Heart right ventricle (tissue), 16 donors: Measurements from ENCODE around the gene RNF207. TPM values are rescaled to one million over a fixed set of nuclear protein-coding genes. Genes with fewer than 3 reads are reported as not detected.

Source experiments
- ATAC-seq, 8 donors: fragments of 200-7000 bp; cut with Tn5 transposase; one replicate each; pipeline ENCODE4 v1.9.1; 2020; ENCODE audit warnings: mild to moderate bottlenecking in 8 of 8, moderate library complexity in 8 of 8, moderate number of reproducible peaks in 1 of 8
- DNase-seq, 2 donors: peaks; one replicate each; pipeline ENCODE4 v3.0.0-alpha.2; 2020
- H3K27ac ChIP-seq, 10 donors: fragments of 200-600 bp; sonication (generic) in 2 of 10; one replicate each; pipeline versions ENCODE4 v1.5.0 to v1.8.0; 2020 to 2022; ENCODE audit warnings: mild to moderate bottlenecking in 3 of 10
- H3K27me3 ChIP-seq, 7 donors: fragments of 200-600 bp; one replicate each; pipeline ENCODE4 v1.8.0; 2021 to 2022; ENCODE audit warnings: mild to moderate bottlenecking in 2 of 7
- H3K36me3 ChIP-seq, 9 donors: fragments of 200-600 bp; sonication (generic) in 1 of 9; one replicate each; pipeline versions ENCODE4 v1.5.0 to v1.8.0; 2020 to 2022; ENCODE audit warnings: mild to moderate bottlenecking in 2 of 9
- H3K4me1 ChIP-seq, 9 donors: fragments of 200-600 bp; sonication (generic) in 1 of 9; one replicate each; pipeline versions ENCODE4 v1.5.0 to v1.8.0; 2020 to 2022; ENCODE audit warnings: mild to moderate bottlenecking in 4 of 9
- H3K4me3 ChIP-seq, 10 donors: fragments of 200-600 bp; sonication (generic) in 2 of 10; one replicate each; pipeline versions ENCODE4 v1.5.0 to v1.8.0; 2020 to 2022; ENCODE audit warnings: mild to moderate bottlenecking in 7 of 10, moderate library complexity in 2 of 10
- H3K9me3 ChIP-seq, 11 donors: fragments of 200-600 bp in 10 of 11; sonication (generic) in 2 of 11; one replicate each; pipeline versions ENCODE4 v1.5.0 to v1.8.0; 2013 to 2022; ENCODE audit warnings: mild to moderate bottlenecking in 2 of 11, control low read depth in 1 of 11, moderate library complexity in 1 of 11
- WGBS, 2 donors: extraction: QIAGEN DNeasy Blood & Tissue Kit; methylation state at CpG; one replicate each; pipeline ENCODE4 v1.1.7; 2013; ENCODE audit warnings: inconsistent platforms in 1 of 2; 5-methylcytosine and 5-hydroxymethylcytosine counted together
- intact Hi-C, 10 donors: fragments of 100-400 bp; cut with DNase I; formaldehyde crosslinking; loops; one replicate each; pipeline versions ENCODE4 v1.11.1 to v1.14.2; 2022
- polyA plus RNA-seq, 2 donors: library from polyadenylated mRNA; stranded (reverse); fragments of 200-250 nt; gene quantifications; one replicate each; pipeline ENCODE4 v1.2.3, GENCODE V29; 2013
- total RNA-seq, 10 donors: library from RNA; stranded (reverse); fragmentation: NEBNext Ultra II Directional in 3 of 10; extraction: Animal tissue kit (Norgen Biotek cat#: 25700) in 3 of 10; gene quantifications; one replicate each; pipeline versions ENCODE4 v1.2.1 to v1.2.4, GENCODE V29; 2021 to 2023
- TF ChIP-seq, protein P1 (sequence below), 9 donors: fragments of 200-600 bp; sonication (generic) in 2 of 9; IDR thresholded peaks; one replicate each; pipeline versions ENCODE4 v1.5.0 to v1.8.0; 2021 to 2022; ENCODE audit warnings: antibody characterized with exemption in 9 of 9, mild to moderate bottlenecking in 5 of 9, moderate library complexity in 1 of 9
- donor health status: Arrhythmogenic right ventricular cardiomyopathy.
- donor health status: ischemic (EF 13 %, LVEDD 7.1; RV severe dilation, severe dysfunction).
- donor health status: healthy with polysubstance abuse.
- donor health status: DM: no; HTN: yes; CAD: no.
- donor health status: DM: no; HTN: no; CAD: no.
- donor health status: ischemic (EF 25% LVEDD 6.9; RV normal size, moderate dysfunction).
- donor health status: ischemic (EF 25% LVEDD 5.7; RV mildly dilated, moderate dysfunction).
- donor health status: healthy.
- donor health status: DM: yes; HTN: yes; CAD: no.
- donor health status: Ischemic cardiomyopathy.
- donor health status: ischemic (EF 35%, LVEDD 5.7; RV mildly dilated, moderate dysfunction).
- donor health status: nonischemic (EF 11% LVEDD 7.7; RV severe dilation, severe dysfunction).
- donor health status: DM: yes; HTN: yes; CAD: no.
- donor health status: PGD.
- donor health status: ischemic (EF 29% LVEDD 5.4; RV normal size, mild dysfunction).
- donor health status: nonischemic (EF 23%, LVEDD 6.1; RV moderate dilation, normal function).

Gene RNF207
- total and polyA plus RNA-seq, 12 donors = 16.2 to 183 (median 67.4) TPM

- peaks cover 8 to 45% (median 36%) of the 10 kb centered on the region in 9 donors for H3K4me1 ChIP-seq
- H3K27ac ChIP-seq = no peak overlapping the region
- ATAC-seq (no peak), DNase-seq (no peak)
- H3K9me3 ChIP-seq = no peaks in the 10 kb centered on the region
- peaks cover 0 to 25% (median 6%) of the 10 kb centered on the region in 9 donors for H3K36me3 ChIP-seq
- H3K4me3 ChIP-seq = no peak overlapping the region
- H3K27me3 ChIP-seq = peaks cover 4 to 39% (median 29%) of the 10 kb centered on the region in 7 donors
- WGBS, 2 donors = 97 to 99% methylated on average over 4 of the region's 4 CpGs
- intact Hi-C loops = loop anchor here in 5 of 10 donors (5.0 kb wide), 3 partner anchors 35 to 155 kb away; partner anchors contain the start of genes RPL22 (in 4 of the 5) and ACOT7 (in 1 of the 5)
- TF ChIP-seq, protein P1, sequence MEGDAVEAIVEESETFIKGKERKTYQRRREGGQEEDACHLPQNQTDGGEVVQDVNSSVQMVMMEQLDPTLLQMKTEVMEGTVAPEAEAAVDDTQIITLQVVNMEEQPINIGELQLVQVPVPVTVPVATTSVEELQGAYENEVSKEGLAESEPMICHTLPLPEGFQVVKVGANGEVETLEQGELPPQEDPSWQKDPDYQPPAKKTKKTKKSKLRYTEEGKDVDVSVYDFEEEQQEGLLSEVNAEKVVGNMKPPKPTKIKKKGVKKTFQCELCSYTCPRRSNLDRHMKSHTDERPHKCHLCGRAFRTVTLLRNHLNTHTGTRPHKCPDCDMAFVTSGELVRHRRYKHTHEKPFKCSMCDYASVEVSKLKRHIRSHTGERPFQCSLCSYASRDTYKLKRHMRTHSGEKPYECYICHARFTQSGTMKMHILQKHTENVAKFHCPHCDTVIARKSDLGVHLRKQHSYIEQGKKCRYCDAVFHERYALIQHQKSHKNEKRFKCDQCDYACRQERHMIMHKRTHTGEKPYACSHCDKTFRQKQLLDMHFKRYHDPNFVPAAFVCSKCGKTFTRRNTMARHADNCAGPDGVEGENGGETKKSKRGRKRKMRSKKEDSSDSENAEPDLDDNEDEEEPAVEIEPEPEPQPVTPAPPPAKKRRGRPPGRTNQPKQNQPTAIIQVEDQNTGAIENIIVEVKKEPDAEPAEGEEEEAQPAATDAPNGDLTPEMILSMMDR (IDR thresholded peaks at IDR 0.05) = no peak
Observed at GRCh38 chr1:6237093-6237492, 31.2 kb downstream of the RNF207 start.

DNA sequence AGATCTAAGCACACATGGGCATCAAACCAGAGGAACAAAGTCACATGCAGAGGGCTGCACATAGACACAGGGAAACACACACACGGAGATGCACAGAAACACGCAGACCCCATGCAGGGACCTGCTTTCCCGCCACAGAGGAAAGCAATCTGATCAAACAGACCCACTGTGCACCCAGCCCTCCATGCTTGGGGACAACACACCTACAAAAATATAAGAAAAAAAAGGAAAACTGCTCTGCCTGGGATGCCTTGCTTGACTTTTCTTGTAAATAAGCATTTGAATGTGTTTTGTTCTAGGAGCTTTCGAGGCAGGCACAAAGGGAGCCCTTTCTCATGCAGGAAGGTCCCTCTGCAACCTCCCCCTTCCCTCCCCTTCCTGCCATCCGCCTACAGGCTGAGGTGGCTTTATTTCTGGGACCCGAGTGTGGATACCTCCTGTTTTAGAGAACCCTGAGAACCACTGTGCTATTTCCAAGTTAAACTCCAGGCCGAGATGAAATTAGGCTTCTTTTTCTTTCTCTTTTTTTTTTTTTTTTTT lies 33.4 kb downstream of the RNF207 start:
- peaks cover 8 to 34% (median 26%) of the 10 kb centered on the region in 9 donors for H3K4me1 ChIP-seq
- DNase-seq (no peak), ATAC-seq (no peak)
- H3K36me3 ChIP-seq = peaks cover 0 to 3% (median 0%) of the 10 kb centered on the region in 9 donors
- no peak overlapping the region for H3K27ac ChIP-seq
- no peaks in the 10 kb centered on the region for H3K9me3 ChIP-seq
- H3K4me3 ChIP-seq = no peak overlapping the region
- WGBS, 2 donors = 45 to 50% methylated on average over 7 of the region's 7 CpGs
- TF ChIP-seq, protein P1 (IDR thresholded peaks at IDR 0.05) = no peak
- peaks cover 12 to 61% (median 51%) of the 10 kb centered on the region in 7 donors for H3K27me3 ChIP-seq
- intact Hi-C loops = loop anchor here in 5 of 10 donors (5.0 kb wide), 3 partner anchors 37 to 153 kb away; partner anchors contain the start of genes RPL22 (in 4 of the 5) and ACOT7 (in 1 of the 5)

DNA sequence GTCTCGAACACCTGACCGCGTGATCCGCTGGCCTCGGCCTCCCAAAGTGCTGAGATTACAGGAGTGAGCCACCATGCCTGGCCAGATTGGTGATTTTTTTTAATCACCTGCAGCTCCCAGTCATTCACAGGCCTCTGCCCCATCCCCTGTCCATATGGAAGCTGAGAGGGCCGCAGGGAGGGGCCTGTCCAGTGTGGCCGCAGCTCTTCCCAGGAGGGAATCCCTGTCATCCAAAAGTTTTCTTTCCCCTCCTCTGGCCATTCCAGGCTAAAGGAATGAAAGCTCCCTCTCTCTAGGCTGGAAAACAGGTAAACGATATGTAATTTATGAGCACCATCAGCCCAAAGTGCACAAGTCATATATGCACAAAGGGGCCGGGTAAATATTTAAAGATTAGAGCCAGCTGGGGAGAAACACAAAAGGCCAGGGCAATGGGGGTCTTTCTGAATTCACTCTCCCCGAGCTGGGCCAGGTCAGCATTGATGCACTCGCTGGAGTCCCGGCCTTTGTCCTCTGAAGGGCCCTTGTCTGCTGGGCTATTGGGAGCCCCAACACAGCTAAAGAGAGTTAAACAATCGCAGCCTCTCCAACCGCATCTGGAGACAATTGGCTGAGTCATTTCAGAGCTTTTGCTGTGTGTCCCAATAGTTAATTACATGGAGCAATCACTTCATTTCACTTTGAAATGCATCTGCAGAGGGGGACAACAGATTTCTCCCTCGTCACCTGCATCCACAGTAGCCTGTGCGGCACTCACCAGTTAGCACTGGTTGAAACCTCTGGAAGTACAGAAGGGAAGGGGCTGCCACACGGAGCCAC lies 34.2 kb downstream of the RNF207 start:
- Histone ChIP-seq H3K9me3 (no peaks in the 10 kb centered on the region), H3K27me3 (peaks cover 12 to 68% (median 57%) of the 10 kb centered on the region in 7 donors), H3K4me1 (peaks cover under 1 to 27% (median 18%) of the 10 kb centered on the region in 9 donors), H3K4me3 (no peak overlapping the region), H3K36me3 (no peaks in the 10 kb centered on the region), H3K27ac (no peak overlapping the region)
- TF ChIP-seq, protein P1 (IDR thresholded peaks at IDR 0.05) = no peak
- WGBS, 2 donors = 76 to 83% methylated on average over 17 of the region's 17 CpGs
- DNase-seq (no peak), ATAC-seq (no peak)
- intact Hi-C loops = loop anchor here in 9 of 10 donors (5.0 to 10.0 kb wide), 10 partner anchors 33 to 198 kb away; partner anchors contain the start of genes RPL22 (in 4 of the 9), RNF207 (in 3 of the 9), ACOT7 (in 1 of the 9) and CHD5 (in 1 of the 9)
